ENCODE measurements around the gene FGFR3.

Gene FGFR3

DNA sequence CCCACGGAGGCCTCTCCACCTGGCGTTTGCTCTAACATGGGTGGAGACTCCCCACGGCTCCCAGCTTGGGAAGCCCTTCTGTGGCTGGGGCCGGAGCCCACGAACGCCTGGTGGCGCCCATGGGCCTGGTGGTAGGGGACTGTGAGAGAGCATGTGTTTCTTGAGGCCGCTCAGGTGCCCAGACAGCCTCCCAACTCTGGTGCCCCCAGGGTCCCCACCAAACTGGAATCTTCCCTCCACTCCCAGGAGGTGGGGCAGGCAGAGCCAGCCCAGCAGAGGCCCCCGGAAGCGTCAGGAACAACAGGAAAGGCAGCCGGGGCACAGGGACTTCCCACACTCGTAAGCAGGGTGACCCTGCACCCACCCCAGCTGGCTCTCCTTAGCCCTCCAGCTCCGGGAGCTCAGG is 33.3 kb upstream of the FGFR3 start:
- TF ChIP-seq, protein P1, sequence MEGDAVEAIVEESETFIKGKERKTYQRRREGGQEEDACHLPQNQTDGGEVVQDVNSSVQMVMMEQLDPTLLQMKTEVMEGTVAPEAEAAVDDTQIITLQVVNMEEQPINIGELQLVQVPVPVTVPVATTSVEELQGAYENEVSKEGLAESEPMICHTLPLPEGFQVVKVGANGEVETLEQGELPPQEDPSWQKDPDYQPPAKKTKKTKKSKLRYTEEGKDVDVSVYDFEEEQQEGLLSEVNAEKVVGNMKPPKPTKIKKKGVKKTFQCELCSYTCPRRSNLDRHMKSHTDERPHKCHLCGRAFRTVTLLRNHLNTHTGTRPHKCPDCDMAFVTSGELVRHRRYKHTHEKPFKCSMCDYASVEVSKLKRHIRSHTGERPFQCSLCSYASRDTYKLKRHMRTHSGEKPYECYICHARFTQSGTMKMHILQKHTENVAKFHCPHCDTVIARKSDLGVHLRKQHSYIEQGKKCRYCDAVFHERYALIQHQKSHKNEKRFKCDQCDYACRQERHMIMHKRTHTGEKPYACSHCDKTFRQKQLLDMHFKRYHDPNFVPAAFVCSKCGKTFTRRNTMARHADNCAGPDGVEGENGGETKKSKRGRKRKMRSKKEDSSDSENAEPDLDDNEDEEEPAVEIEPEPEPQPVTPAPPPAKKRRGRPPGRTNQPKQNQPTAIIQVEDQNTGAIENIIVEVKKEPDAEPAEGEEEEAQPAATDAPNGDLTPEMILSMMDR (IDR thresholded peaks at IDR 0.05; ENCODE audit: low read depth, low read length, missing control alignments): no peak
- no peak overlapping the region for H3K4me3 ChIP-seq (replicated peaks; ENCODE audit: low read depth, low read length)
- DNase-seq (ENCODE audit: extremely low read depth, low read depth): no peak

DNA sequence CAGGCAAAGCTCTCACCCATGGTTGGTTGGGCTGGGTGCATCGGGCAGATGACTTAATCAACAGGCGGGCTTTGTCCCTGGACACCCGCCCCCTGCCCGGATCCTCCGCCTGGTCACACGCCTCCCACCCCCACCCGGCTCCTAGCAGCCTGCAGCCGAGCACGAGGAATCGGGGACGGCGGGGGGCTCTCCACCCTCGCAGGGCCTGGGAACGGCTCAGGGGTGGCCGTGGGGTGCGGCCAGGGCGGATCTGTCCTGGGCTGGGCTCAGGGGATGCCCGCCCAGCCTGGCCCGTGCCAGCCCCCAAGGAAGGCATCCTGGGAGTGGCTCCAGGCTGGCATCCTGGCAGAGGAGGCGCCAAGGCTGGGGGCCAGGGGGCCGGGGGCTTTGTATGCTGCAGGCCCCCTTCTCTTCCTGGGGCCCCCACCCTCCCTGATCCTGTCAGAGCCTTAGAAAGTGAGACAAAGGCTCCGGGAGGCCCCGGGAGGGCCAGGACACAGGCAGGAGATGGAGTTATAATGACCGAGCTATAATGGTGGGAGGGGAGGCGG is 32.5 kb upstream of the FGFR3 start:
- no peak for DNase-seq (ENCODE audit: extremely low read depth, low read depth)
- no peak overlapping the region for H3K4me3 ChIP-seq (replicated peaks; ENCODE audit: low read depth, low read length)
- TF ChIP-seq, protein P1 (IDR thresholded peaks at IDR 0.05; ENCODE audit: low read depth, low read length, missing control alignments): no peak

DNA sequence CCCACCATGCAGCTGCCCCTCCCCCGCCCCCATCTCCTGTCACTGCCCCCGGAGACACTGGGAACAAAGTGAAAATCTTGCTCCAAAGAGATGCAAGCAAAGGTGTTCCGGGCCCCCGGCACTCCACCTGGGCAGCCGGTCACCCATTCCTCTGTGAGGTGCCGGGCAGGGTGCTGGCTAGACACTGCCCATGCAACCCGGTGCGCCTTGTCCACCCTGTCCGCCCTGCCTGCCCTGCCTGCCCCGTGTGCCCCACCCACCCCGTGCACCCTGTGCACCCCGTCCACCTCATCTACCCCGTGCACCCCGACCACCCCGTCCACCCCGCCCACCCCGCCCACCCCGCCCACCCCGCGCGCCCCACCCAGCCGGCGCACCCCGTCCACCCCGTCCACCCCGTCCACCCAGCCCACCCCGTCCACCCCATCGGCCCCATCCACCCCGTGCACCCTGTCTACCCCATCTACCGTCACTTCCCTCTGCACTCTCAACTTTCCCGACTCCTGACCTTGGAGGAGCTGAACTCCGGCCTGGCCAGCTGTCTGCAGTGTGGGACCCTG is 31.9 kb upstream of the FGFR3 start:
- DNase-seq (ENCODE audit: extremely low read depth, low read depth): no peak
- TF ChIP-seq, protein P1 (IDR thresholded peaks at IDR 0.05; ENCODE audit: low read depth, low read length, missing control alignments): no peak
- H3K4me3 ChIP-seq (replicated peaks; ENCODE audit: low read depth, low read length): no peak overlapping the region

DNA sequence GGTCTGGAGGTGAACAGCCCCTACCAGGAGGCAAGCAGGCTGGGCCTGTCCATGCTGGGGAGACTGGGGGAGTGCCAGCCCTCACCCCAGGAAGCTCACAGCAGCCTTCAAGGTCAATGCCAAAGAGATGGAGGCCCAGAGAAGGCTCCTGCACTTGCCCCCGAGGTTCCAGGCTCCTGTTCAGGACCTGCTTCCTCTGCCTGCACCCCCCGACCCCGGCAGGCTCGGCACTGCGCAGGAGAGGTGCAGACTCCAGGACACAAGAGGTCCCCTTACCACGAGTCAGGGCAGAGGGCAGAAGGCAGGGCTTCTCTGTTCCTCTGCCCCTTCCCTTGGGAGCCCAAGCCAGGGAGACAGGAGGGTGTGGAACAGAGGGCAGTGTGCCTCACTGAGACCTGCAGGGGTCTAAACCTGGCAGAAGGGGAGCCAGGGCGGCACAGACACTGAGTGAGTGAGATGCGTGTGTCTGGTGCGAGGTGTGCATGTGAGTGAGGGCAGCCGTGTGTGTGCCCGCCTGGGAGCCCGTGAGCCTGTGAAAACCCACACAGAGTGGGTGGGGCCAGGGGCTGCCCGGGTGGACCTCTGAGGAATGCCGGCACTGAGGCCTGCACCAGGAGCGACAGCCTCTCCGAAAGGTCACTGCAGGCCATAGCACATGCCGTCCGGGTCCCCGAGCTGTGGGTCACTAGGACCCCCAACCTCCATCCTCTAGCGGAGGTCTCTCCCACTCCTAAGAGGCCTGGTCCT is 30.7 kb upstream of the FGFR3 start:
- no peak for DNase-seq (ENCODE audit: extremely low read depth, low read depth)
- TF ChIP-seq, protein P1 (IDR thresholded peaks at IDR 0.05; ENCODE audit: low read depth, low read length, missing control alignments): no peak
- H3K4me3 ChIP-seq (replicated peaks; ENCODE audit: low read depth, low read length): no peak overlapping the region

DNA sequence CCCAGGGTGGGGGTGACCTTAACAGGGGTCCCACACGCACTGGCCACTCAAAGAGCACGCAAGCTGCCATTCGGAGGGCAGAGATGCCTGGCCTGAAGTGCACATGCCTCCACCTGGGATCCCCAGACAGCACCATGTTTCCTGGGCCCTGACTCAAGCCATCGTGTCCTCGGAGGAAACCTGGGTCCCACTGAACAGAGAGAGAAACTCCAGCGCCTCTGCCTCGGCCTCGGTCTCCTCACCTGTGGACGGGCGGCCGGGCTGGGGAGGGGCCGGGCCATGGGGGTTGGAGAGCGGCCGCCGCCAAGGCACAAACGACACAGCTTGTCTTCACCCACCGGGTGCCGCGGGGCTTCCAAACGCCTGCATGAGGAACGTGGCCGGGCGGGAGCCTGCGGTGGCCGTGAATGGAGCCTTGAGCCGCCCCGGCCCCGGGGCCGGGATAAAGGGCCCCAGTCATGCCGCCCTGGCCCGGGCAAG is 30.0 kb upstream of the FGFR3 start:
- TF ChIP-seq, protein P1 (IDR thresholded peaks at IDR 0.05; ENCODE audit: low read depth, low read length, missing control alignments): no peak
- H3K4me3 ChIP-seq (replicated peaks; ENCODE audit: low read depth, low read length): no peak overlapping the region
- no peak for DNase-seq (ENCODE audit: extremely low read depth, low read depth)

DNA sequence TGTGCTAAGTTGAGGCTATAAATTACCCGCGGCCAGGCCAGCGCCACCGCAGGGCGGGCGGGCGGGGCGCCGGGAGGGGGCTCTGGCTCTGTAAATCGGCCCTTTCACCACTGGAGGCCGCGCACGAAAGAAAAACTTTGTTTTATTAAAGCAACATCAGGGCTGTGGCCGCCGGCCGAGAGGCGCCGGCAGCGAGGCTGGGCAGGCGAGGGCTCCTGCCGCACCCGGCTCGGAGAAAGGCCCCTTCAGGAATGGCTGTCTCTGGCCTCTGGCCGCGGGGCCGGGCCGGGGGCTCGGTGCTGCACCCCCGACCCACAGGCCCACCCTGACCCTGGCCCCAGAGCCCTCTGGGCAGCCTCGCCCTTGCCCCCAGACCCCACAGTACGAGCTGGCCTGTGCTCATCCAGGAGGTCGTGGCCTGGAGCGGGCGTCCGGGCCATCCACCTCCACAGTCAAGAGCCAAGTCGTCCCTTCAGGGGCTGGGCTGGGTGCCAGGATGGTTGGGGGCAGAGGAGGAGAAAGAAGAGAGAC is 29.5 kb upstream of the FGFR3 start:
- H3K4me3 ChIP-seq (replicated peaks; ENCODE audit: low read depth, low read length): no peak overlapping the region
- no peak for DNase-seq (ENCODE audit: extremely low read depth, low read depth)
- TF ChIP-seq, protein P1 (IDR thresholded peaks at IDR 0.05; ENCODE audit: low read depth, low read length, missing control alignments): no peak

All from HFF-Myc (cell line).